DOHH2 (cell line): ENCODE results near the gene SLX4IP.

Source experiments
- H3F3A ChIP-seq: fragments of 200-600 bp; sonication (generic), shearing (Covaris generic); 2 replicates; pipeline ENCODE4 v1.6.0; 2016; ENCODE audit warnings: antibody characterized with exemption, mild to moderate bottlenecking; ENCODE audit not compliant: control insufficient read depth, insufficient read depth
- H3K27ac ChIP-seq: fragments of 200-600 bp; sonication (generic); 2 replicates; pipeline ENCODE4 v1.5.1; 2014; ENCODE audit warnings: low read depth, mild to moderate bottlenecking, low read length, moderate library complexity
- H3K27me3 ChIP-seq: fragments of 200-600 bp; sonication (generic); 2 replicates; pipeline ENCODE4 v1.6.1; 2014; ENCODE audit warnings: mild to moderate bottlenecking, low read length, mixed read lengths; ENCODE audit not compliant: control insufficient read depth
- H3K36me3 ChIP-seq: fragments of 200-600 bp; sonication (generic); 2 replicates; pipeline ENCODE4 v1.6.1; 2014; ENCODE audit warnings: mild to moderate bottlenecking, low read length, moderate library complexity, mixed read lengths; ENCODE audit not compliant: control insufficient read depth
- H3K4me1 ChIP-seq: fragments of 200-600 bp; sonication (generic); 2 replicates; pipeline ENCODE4 v1.6.1; 2014; ENCODE audit warnings: mild to moderate bottlenecking, low read length, mixed read lengths; ENCODE audit not compliant: control insufficient read depth
- H3K4me2 ChIP-seq: fragments of 200-600 bp; sonication (generic); 2 replicates; pipeline ENCODE4 v1.6.0; 2014; ENCODE audit warnings: mild to moderate bottlenecking, low read length, moderate library complexity
- H3K4me3 ChIP-seq: fragments of 200-600 bp; sonication (generic); 2 replicates; pipeline ENCODE4 v1.5.1; 2014; ENCODE audit warnings: mild to moderate bottlenecking, low read length, mixed read lengths
- H3K79me2 ChIP-seq: fragments of 200-600 bp; sonication (generic); 2 replicates; pipeline ENCODE4 v1.6.1; 2014; ENCODE audit warnings: mild to moderate bottlenecking, low read length, mixed read lengths; ENCODE audit not compliant: control insufficient read depth
- H3K9me2 ChIP-seq: fragments of 200-600 bp; sonication (generic); replicated peaks from 2 replicates; pipeline ENCODE4 v1.6.1; 2014; ENCODE audit warnings: mild to moderate bottlenecking, low read length, mixed read lengths; ENCODE audit not compliant: control insufficient read depth
- H3K9me3 ChIP-seq: fragments of 200-600 bp; sonication (generic); 2 replicates; pipeline ENCODE4 v1.6.1; 2014; ENCODE audit warnings: antibody characterized with exemption, low read length, mixed read lengths; ENCODE audit not compliant: control insufficient read depth, insufficient read depth
- H4K20me1 ChIP-seq: fragments of 200-600 bp; sonication (generic); 2 replicates; pipeline ENCODE4 v1.6.0; 2014; ENCODE audit warnings: low read depth, mild to moderate bottlenecking, antibody characterized with exemption, low read length, moderate library complexity; ENCODE audit not compliant: control insufficient read depth, insufficient read depth
- EZH2phosphoT487 ChIP-seq: fragments of 200-600 bp; sonication (generic); IDR thresholded peaks from 2 replicates; pipeline ENCODE4 v1.6.1; 2017; ENCODE audit warnings: borderline replicate concordance, mild to moderate bottlenecking, antibody characterized with exemption, low read length, moderate library complexity, mixed read lengths
- TF ChIP-seq, protein P1 (sequence below): fragments of 200-600 bp; sonication (generic); IDR thresholded peaks from one replicate; pipeline ENCODE4 v1.5.1; 2014; ENCODE audit warnings: antibody characterized with exemption, mild to moderate bottlenecking, low read depth, low read length; ENCODE audit not compliant: poor library complexity, severe bottlenecking

The SLX4IP gene

DNA sequence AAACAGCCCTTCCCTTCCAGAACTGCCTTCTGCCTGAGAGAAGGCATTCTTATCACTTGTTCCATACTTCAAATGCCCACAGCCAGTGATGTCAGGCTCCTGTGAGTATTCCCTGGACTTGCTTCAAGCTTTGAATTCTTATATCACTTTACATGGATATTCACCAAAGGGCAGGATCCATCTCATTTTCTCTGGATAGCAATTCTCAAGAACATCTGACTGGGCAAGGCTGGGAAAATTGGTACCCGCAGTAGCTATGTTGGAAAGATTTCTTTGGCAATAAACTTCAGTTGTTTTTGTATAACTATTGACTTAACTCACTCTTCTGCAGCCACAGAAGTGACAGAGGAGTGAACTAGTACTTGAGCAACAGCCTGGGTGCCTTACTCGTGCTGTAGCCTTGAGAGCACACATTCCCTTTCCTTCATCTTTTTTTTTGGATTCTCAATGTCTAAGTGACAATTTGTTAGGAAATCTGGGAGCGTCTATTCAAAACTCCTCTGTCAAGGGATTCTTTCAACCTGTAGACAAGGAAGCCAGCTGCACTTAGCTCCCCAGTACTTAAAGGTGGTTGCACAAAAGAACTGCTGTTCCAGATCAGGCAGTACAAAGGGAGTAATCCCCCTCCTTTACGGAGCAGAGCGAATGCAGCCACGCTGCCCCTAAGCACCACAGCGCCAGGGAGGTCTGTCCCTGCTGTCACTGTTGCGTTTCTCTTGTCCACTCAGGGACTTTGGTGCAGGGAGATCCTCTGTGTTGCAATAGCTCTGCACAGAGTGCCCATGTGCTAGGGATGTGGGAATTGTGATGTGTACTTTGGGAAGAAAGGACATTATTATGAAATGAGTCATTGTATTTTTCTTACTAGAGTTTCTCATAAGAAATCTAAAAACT lies 169.1 kb downstream of the SLX4IP start:
- no peak overlapping the region for H3K4me2 ChIP-seq
- no peaks in the 10 kb centered on the region for H3K4me1 ChIP-seq
- H3K27me3 ChIP-seq: no peaks in the 10 kb centered on the region
- TF ChIP-seq, protein P1, sequence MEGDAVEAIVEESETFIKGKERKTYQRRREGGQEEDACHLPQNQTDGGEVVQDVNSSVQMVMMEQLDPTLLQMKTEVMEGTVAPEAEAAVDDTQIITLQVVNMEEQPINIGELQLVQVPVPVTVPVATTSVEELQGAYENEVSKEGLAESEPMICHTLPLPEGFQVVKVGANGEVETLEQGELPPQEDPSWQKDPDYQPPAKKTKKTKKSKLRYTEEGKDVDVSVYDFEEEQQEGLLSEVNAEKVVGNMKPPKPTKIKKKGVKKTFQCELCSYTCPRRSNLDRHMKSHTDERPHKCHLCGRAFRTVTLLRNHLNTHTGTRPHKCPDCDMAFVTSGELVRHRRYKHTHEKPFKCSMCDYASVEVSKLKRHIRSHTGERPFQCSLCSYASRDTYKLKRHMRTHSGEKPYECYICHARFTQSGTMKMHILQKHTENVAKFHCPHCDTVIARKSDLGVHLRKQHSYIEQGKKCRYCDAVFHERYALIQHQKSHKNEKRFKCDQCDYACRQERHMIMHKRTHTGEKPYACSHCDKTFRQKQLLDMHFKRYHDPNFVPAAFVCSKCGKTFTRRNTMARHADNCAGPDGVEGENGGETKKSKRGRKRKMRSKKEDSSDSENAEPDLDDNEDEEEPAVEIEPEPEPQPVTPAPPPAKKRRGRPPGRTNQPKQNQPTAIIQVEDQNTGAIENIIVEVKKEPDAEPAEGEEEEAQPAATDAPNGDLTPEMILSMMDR: no peak
- TF ChIP-seq EZH2phosphoT487: no peak
- no peak overlapping the region for H3K4me3 ChIP-seq
- no peaks in the 10 kb centered on the region for H3K79me2 ChIP-seq
- H3K36me3 ChIP-seq: peaks cover 8% of the 10 kb centered on the region; the same call in 1 of the 2 replicates
- no peaks in the 10 kb centered on the region for H3K9me3 ChIP-seq
- no peaks in the 10 kb centered on the region for H4K20me1 ChIP-seq
- H3K9me2 ChIP-seq: no peaks in the 10 kb centered on the region
- H3K27ac ChIP-seq: no peak overlapping the region
- H3F3A ChIP-seq: no peaks in the 10 kb centered on the region

DNA sequence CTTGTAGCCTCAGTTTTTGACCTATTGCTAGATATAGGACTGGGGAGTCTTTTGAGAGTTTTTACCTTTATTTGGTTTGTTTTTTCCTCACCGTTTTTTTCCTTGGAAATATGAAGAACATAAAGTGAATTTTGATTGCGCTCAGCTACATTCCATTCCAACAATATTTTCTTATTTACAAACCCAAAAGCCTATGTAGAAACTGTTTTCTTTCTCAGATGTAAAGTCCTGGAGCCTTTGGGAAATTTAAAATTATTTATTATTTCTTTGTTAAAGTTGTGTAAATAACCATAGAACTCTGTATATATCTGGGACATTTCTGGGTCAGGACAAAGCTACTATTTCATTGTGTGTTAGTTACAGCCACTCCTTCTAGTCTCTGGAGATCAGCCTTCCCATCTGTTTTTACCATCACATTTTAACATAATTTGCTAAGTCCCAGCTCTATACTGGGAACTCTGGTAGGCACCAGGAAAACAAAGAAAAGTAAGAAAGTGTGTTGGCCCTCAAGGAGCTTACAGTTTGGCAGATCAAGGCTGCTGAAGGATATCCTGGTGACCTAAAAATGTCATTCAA lies 169.8 kb downstream of the SLX4IP start:
- H3K4me1 ChIP-seq: no peaks in the 10 kb centered on the region
- H3K27me3 ChIP-seq: no peaks in the 10 kb centered on the region
- H3K9me3 ChIP-seq: no peaks in the 10 kb centered on the region
- no peak overlapping the region for H3K27ac ChIP-seq
- H3K36me3 ChIP-seq: peaks cover 8% of the 10 kb centered on the region; the same call in 1 of the 2 replicates
- H3K4me3 ChIP-seq: no peak overlapping the region
- no peaks in the 10 kb centered on the region for H3K9me2 ChIP-seq
- H3K79me2 ChIP-seq: no peaks in the 10 kb centered on the region
- no peaks in the 10 kb centered on the region for H3F3A ChIP-seq
- TF ChIP-seq, protein P1: no peak
- no peak for TF ChIP-seq EZH2phosphoT487
- no peaks in the 10 kb centered on the region for H4K20me1 ChIP-seq
- no peak overlapping the region for H3K4me2 ChIP-seq

DNA sequence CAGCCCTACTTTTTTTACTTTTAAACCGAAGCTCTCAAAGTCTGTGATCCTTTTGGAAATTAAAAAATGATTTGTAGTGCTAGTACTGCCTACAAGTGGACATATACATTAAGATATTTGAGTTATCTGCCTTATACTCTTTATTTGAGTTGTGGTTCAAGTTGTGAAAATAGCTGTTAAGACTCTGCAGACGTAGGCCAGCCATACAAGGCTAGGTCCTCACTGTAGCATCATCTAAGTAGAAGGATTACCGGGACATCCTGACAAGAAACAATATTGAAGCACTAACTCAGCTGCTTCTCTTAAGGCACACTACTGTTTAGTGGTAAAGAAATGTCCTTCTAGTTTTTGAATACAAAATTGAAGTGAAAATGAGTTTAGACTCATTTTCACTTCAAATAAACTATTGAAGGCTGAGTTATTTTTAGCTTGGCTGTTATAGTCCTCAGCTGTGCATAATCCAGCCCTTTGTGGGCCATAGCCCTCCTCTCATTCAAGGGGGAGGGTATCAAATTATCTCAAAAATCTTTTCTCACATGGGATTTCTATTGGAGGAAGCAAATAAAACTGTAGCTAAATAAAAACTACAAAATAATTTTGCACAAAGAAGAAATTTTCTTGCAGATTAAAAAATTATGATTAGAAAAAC lies 170.6 kb downstream of the SLX4IP start:
- Histone ChIP-seq H3K36me3 (peaks cover 3% of the 10 kb centered on the region; the same call in 1 of the 2 replicates), H3K9me2 (no peaks in the 10 kb centered on the region), H4K20me1 (no peaks in the 10 kb centered on the region), H3K4me2 (no peak overlapping the region), H3K27me3 (no peaks in the 10 kb centered on the region), H3K4me1 (no peaks in the 10 kb centered on the region), H3K4me3 (no peak overlapping the region), H3K27ac (no peak overlapping the region), H3K79me2 (no peaks in the 10 kb centered on the region), H3K9me3 (no peaks in the 10 kb centered on the region), H3F3A (no peaks in the 10 kb centered on the region)
- TF ChIP-seq, protein P1: no peak
- TF ChIP-seq EZH2phosphoT487: no peak
